Sigmoid colon (tissue), 4 donors: ENCODE data around the gene TENM4.

ENCODE experiments used
- CTCF ChIP-seq, 4 experiments: fragments of 450-650 bp in 3 of 4; fragments of 200-600 bp in 1 of 4; IDR thresholded peaks; one replicate each; pipeline ENCODE4 v1.5.1; 2016 to 2019; ENCODE audit warnings: antibody characterized with exemption in 4 of 4, mild to moderate bottlenecking in 3 of 4, moderate library complexity in 2 of 4
- POLR2AphosphoS5 ChIP-seq, 4 donors: sonication (generic); formaldehyde crosslinking; IDR thresholded peaks; one replicate each; pipeline ENCODE4 v1.6.1; 2017; ENCODE audit warnings: antibody characterized with exemption in 4 of 4

GRCh38 chr11:79413268-79413667, 27.6 kb downstream of the TENM4 start:
- TF ChIP-seq POLR2AphosphoS5 (IDR thresholded peaks at IDR 0.05) (peak in 1 of 4 donors; percentile 54), CTCF (IDR thresholded peaks at IDR 0.05) (no peak)
